Fibroblast of lung (primary cell): Measurements from ENCODE around the gene POGZ.
"Not testable (repeated sequence)": the region's sequence is repeated elsewhere in the genome, so short reads cannot be mapped to it uniquely, and the experiment has no call there.

Experiments
- EZH2 ChIP-seq: IDR thresholded peaks from 2 replicates; pipeline ENCODE4 v1.5.1; 2012; ENCODE audit warnings: low read length, control low read depth, mild to moderate bottlenecking; ENCODE audit errors: missing control alignments
- TF ChIP-seq, protein P1 (sequence below), 2 donors: IDR thresholded peaks in 1 of 2; conservative IDR thresholded peaks in 1 of 2; 1 replicate in 1 of 2; 2 replicates in 1 of 2; pipeline ENCODE4 v1.5.1; 2011 to 2012; ENCODE audit warnings: low read length in 2 of 2, control low read depth in 1 of 2, inconsistent platforms in 1 of 2, low read depth in 1 of 2, mild to moderate bottlenecking in 1 of 2

DNA sequence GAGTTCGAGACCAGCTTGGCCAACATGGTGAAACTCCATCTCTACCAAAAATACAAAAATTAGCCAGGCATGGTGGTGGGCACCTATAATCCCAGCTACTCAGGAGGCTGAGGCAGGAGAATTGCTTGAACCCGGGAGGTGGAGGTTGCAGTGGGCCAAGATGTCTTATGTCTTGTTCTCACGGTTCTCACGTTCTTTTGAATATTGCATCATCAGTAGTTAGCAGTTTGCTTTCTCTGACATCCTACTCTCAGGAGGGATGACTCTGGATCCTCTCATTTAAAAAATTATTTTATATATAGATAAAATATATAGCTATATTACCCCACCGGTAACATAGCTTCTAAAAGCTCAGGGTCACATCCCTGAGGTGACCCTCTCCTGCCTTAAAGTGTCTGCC is 63.0 kb downstream of the POGZ start:
- TF ChIP-seq, protein P1, sequence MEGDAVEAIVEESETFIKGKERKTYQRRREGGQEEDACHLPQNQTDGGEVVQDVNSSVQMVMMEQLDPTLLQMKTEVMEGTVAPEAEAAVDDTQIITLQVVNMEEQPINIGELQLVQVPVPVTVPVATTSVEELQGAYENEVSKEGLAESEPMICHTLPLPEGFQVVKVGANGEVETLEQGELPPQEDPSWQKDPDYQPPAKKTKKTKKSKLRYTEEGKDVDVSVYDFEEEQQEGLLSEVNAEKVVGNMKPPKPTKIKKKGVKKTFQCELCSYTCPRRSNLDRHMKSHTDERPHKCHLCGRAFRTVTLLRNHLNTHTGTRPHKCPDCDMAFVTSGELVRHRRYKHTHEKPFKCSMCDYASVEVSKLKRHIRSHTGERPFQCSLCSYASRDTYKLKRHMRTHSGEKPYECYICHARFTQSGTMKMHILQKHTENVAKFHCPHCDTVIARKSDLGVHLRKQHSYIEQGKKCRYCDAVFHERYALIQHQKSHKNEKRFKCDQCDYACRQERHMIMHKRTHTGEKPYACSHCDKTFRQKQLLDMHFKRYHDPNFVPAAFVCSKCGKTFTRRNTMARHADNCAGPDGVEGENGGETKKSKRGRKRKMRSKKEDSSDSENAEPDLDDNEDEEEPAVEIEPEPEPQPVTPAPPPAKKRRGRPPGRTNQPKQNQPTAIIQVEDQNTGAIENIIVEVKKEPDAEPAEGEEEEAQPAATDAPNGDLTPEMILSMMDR (conservative IDR thresholded peaks at IDR 0.05 in 1 of 2, IDR thresholded peaks at IDR 0.05 in 1 of 2; ENCODE audit: low read depth in 1 of 2, low read length in 2 of 2): not testable (repeated sequence)
- not testable (repeated sequence) for TF ChIP-seq EZH2
